ENCODE data around the gene TLR10. TPM values are rescaled to one million over a fixed set of nuclear protein-coding genes. Genes with fewer than 3 reads are reported as not detected.
"Not testable (repeated sequence)": the region's sequence is repeated elsewhere in the genome, so short reads cannot be mapped to it uniquely, and the experiment has no call there.

Gene TLR10
- total RNA-seq, 2 experiments from 2014 or later: 0.25 to 0.26 TPM

- Mint-ChIP-seq H3K4me3 (no peak overlapping the region), H3K27me3 (peaks cover 11% of the 10 kb centered on the region), H3K36me3 (peaks cover 2% of the 10 kb centered on the region), H3K9me3 (peaks cover 3% of the 10 kb centered on the region), H3K4me1 (no peaks in the 10 kb centered on the region), H3K27ac (no peak overlapping the region)
- DNase-seq: no peak
- ATAC-seq (ENCODE audit: low read depth): no peak
- POLR2A ChIA-PET: no interaction called here
These were observed 13.3 kb downstream of the TLR10 start for GRCh38 chr4:38769441-38769840.

GRCh38 chr4:38768968-38769394, 13.8 kb downstream of the TLR10 start:
- H3K4me1 Mint-ChIP-seq: peaks cover 2% of the 10 kb centered on the region
- ATAC-seq (ENCODE audit: low read depth): no peak
- POLR2A ChIA-PET: no interaction called here
- no peak overlapping the region for H3K4me3 Mint-ChIP-seq
- peaks cover 7% of the 10 kb centered on the region for H3K27me3 Mint-ChIP-seq
- peaks cover 3% of the 10 kb centered on the region for H3K9me3 Mint-ChIP-seq
- peaks cover 3% of the 10 kb centered on the region for H3K36me3 Mint-ChIP-seq
- no peak overlapping the region for H3K27ac Mint-ChIP-seq
- DNase-seq: no peak

DNA sequence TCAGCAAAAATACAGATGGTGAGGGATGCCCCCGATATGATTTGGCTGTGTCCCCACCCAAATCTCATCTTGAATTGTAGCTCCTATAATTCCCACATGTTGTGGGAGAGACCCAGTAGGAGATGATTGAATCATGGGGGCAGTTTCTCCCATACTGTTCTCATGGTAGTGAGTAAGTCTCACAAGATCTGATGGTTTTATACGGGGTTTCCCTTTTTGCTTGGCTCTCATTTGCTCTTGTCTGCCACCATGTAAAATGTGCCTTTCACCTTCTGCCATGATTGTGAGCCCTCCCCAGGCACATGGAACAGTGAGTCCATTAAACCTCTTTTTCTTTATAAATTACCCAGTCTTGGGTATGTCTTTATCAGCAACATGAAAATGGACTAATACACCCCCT, 15.8 kb downstream of the TLR10 start:
- H3K36me3 Mint-ChIP-seq; DNase-seq; H3K4me1 Mint-ChIP-seq; POLR2A ChIA-PET; ATAC-seq (ENCODE audit: low read depth); H3K9me3 Mint-ChIP-seq; H3K4me3 Mint-ChIP-seq; H3K27ac Mint-ChIP-seq; H3K27me3 Mint-ChIP-seq: not testable (repeated sequence)

DNA sequence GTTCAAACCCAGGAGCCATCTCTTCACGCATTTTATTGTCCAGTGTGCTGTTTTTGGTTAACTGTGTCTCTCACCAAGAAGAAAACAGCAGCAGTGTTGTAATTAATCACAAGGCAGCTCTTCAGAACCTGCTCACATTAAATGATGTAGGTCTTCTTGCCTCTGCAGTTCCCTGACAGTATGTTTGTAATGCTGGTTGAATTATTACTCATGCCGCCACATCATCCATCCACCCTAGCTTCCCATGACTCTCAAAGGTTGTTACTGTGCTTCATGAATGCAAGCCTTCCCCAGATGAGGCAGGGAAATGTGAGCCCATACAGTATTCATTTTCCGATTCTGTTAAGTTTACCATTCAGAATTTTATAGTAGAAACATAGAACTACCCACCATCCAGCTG, 17.4 kb downstream of the TLR10 start:
- peaks cover 3% of the 10 kb centered on the region for H3K9me3 Mint-ChIP-seq
- POLR2A ChIA-PET: interaction anchor here (0.6 to 0.9 kb wide), 2 partner anchors 17 to 94 kb away, joined by 3 to 7 read pairs; partner anchors contain the start of gene TLR10
- H3K27me3 Mint-ChIP-seq: peaks cover 6% of the 10 kb centered on the region
- peak overlapping the region; percentile 9 for H3K27ac Mint-ChIP-seq
- no peak for ATAC-seq (ENCODE audit: low read depth)
- no peak overlapping the region for H3K4me3 Mint-ChIP-seq
- DNase-seq: no peak
- H3K36me3 Mint-ChIP-seq: peaks cover 3% of the 10 kb centered on the region
- peaks cover 19% of the 10 kb centered on the region for H3K4me1 Mint-ChIP-seq

- H3K4me3 Mint-ChIP-seq: no peak overlapping the region
- peaks cover 3% of the 10 kb centered on the region for H3K9me3 Mint-ChIP-seq
- H3K27ac Mint-ChIP-seq: no peak overlapping the region
- no peak for DNase-seq
- no peak for ATAC-seq (ENCODE audit: low read depth)
- POLR2A ChIA-PET: no interaction called here
- H3K27me3 Mint-ChIP-seq: peaks cover 6% of the 10 kb centered on the region
- H3K36me3 Mint-ChIP-seq: peaks cover 3% of the 10 kb centered on the region
- H3K4me1 Mint-ChIP-seq: peaks cover 20% of the 10 kb centered on the region
These were observed 18.5 kb downstream of the TLR10 start for GRCh38 chr4:38764277-38764676.

DNA sequence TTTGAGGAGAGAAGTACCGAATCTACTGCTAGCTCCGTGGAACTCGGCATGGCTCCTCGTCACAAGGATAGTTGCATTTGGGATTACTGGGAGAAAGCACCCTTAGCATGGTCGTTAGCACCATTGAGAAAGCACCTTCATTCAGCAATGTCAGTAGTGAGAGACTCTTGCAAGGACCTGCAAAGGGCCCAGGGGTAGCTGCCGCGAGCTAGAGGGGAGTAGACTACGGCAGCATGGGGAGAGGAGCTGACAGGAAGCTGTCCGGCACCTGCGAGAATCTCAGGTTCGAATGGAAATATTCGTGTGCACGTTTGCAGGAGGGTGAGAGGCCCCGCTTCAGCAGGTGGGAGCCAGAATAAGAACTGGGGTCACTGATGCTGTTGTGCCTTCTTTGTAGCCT, 20.2 kb downstream of the TLR10 start:
- peak overlapping the region; percentile 77 for H3K4me3 Mint-ChIP-seq
- POLR2A ChIA-PET: interaction anchor here (1.0 kb wide), 1 partner anchor 20 kb away, joined by 3 read pairs; the partner anchor contains the start of gene TLR10
- DNase-seq: no peak
- H3K27me3 Mint-ChIP-seq: no peaks in the 10 kb centered on the region
- H3K9me3 Mint-ChIP-seq: peaks cover 2% of the 10 kb centered on the region
- H3K27ac Mint-ChIP-seq: peak overlapping the region; percentile 78
- no peak for ATAC-seq (ENCODE audit: low read depth)
- peaks cover 20% of the 10 kb centered on the region for H3K4me1 Mint-ChIP-seq
- H3K36me3 Mint-ChIP-seq: peaks cover 3% of the 10 kb centered on the region

GRCh38 chr4:38759790-38760122, 23.0 kb downstream of the TLR10 start:
- no peak overlapping the region for H3K4me3 Mint-ChIP-seq
- H3K9me3 Mint-ChIP-seq: no peaks in the 10 kb centered on the region
- no peak for ATAC-seq (ENCODE audit: low read depth)
- POLR2A ChIA-PET: interaction anchor here (0.7 to 1.8 kb wide), 4 partner anchors 14 to 96 kb away, joined by 3 to 6 read pairs (median 5); partner anchors contain the start of gene TLR10
- H3K36me3 Mint-ChIP-seq: peaks cover 3% of the 10 kb centered on the region
- H3K27ac Mint-ChIP-seq: no peak overlapping the region
- peaks cover 20% of the 10 kb centered on the region for H3K4me1 Mint-ChIP-seq
- H3K27me3 Mint-ChIP-seq: no peaks in the 10 kb centered on the region
- DNase-seq: no peak

GRCh38 chr4:38759113-38759789, 23.5 kb downstream of the TLR10 start:
- Mint-ChIP-seq H3K4me1 (peaks cover 20% of the 10 kb centered on the region), H3K27ac (no peak overlapping the region), H3K27me3 (no peaks in the 10 kb centered on the region), H3K9me3 (no peaks in the 10 kb centered on the region), H3K36me3 (peaks cover 3% of the 10 kb centered on the region), H3K4me3 (no peak overlapping the region)
- POLR2A ChIA-PET: interaction anchor here (1.2 to 1.8 kb wide), 2 partner anchors 23 to 45 kb away, joined by 4 to 6 read pairs; partner anchors contain the start of gene TLR10
- ATAC-seq (ENCODE audit: low read depth): peak; percentile 75
- DNase-seq: peak; percentile 59

GRCh38 chr4:38757945-38758600, 24.7 kb downstream of the TLR10 start:
- POLR2A ChIA-PET: no interaction called here
- H3K4me1 Mint-ChIP-seq: peaks cover 18% of the 10 kb centered on the region
- DNase-seq (no peak), ATAC-seq (ENCODE audit: low read depth) (no peak)
- no peak overlapping the region for H3K4me3 Mint-ChIP-seq
- H3K27ac Mint-ChIP-seq: no peak overlapping the region
- H3K36me3 Mint-ChIP-seq: peaks cover 1% of the 10 kb centered on the region
- H3K9me3 Mint-ChIP-seq: no peaks in the 10 kb centered on the region
- no peaks in the 10 kb centered on the region for H3K27me3 Mint-ChIP-seq

- no peak for ATAC-seq (ENCODE audit: low read depth)
- DNase-seq: no peak
- peaks cover 5% of the 10 kb centered on the region for H3K9me3 Mint-ChIP-seq
These were observed 29.6 kb downstream of the TLR10 start for GRCh38 chr4:38752941-38753806.

DNA sequence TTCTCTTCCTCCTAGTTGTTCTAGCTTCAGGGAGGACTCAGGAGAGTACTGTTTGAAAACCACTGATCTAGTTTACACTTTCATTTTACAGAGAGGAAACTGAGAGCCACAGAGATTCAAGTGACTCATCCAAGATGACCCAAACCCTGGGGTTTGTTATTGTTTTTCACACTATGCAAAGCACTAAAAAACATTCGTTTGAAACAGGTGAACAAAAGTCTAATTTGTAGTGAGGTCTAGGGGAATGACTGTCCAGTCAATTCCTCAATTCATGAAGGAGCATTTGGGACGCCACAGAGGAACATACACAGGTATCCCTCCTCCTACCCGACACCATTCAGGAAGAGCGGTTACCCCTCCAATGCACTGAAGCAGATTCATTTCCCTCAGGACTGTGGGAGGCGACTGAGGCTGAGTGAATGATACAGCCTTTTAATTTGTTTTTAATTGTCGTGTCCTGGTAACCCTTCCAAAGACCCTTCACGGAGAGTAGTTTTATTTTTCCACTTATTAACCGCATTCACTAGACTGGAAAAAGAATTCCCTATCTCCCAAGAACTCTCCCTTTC, 30.3 kb downstream of the TLR10 start:
- ATAC-seq (ENCODE audit: low read depth): peak; percentile 90

More at GRCh38 chr4:38752941-38753806, 29.6 kb downstream of the TLR10 start:
- peaks cover 5% of the 10 kb centered on the region for H3K36me3 Mint-ChIP-seq
- H3K27me3 Mint-ChIP-seq: no peaks in the 10 kb centered on the region
- POLR2A ChIA-PET: no interaction called here
- no peak overlapping the region for H3K27ac Mint-ChIP-seq
- H3K4me3 Mint-ChIP-seq: no peak overlapping the region
- H3K4me1 Mint-ChIP-seq: peaks cover 8% of the 10 kb centered on the region

GRCh38 chr4:38751341-38752010, 31.3 kb downstream of the TLR10 start:
- ATAC-seq (ENCODE audit: low read depth) (no peak), DNase-seq (no peak)
- Mint-ChIP-seq H3K4me3 (no peak overlapping the region), H3K4me1 (peaks cover 8% of the 10 kb centered on the region), H3K27me3 (no peaks in the 10 kb centered on the region), H3K9me3 (peaks cover 14% of the 10 kb centered on the region), H3K36me3 (peaks cover 13% of the 10 kb centered on the region), H3K27ac (no peak overlapping the region)
- POLR2A ChIA-PET: no interaction called here

More for the DNA sequence above, 30.3 kb downstream of the TLR10 start:
- peaks cover 7% of the 10 kb centered on the region for H3K36me3 Mint-ChIP-seq
- H3K9me3 Mint-ChIP-seq: peaks cover 7% of the 10 kb centered on the region
- peak overlapping the region; percentile 38 for H3K4me3 Mint-ChIP-seq
- peak overlapping the region; percentile 75 for H3K27ac Mint-ChIP-seq
- no peak for DNase-seq
- H3K27me3 Mint-ChIP-seq: no peaks in the 10 kb centered on the region
- peaks cover 8% of the 10 kb centered on the region for H3K4me1 Mint-ChIP-seq
- POLR2A ChIA-PET: no interaction called here

GRCh38 chr4:38749336-38749735, 33.5 kb downstream of the TLR10 start:
- Mint-ChIP-seq H3K4me3 (no peak overlapping the region), H3K36me3 (peaks cover 13% of the 10 kb centered on the region), H3K9me3 (peaks cover 14% of the 10 kb centered on the region), H3K27me3 (no peaks in the 10 kb centered on the region), H3K4me1 (peaks cover 8% of the 10 kb centered on the region), H3K27ac (no peak overlapping the region)
- no peak for DNase-seq
- ATAC-seq (ENCODE audit: low read depth): no peak
- POLR2A ChIA-PET: no interaction called here

Measured in activated naive CD8-positive, alpha-beta T cell treated with anti-CD3 and anti-CD28 coated beads, Interleukin-2, amount 10 ng/mL, durations not matched to agents 7 days and 5 days (primary cell).